Panc1 (cell line): Measurements from ENCODE around the gene PSMB8. TPM values are rescaled to one million over a fixed set of nuclear protein-coding genes. Genes with fewer than 3 reads are reported as not detected.

Experiments used
- ATAC-seq: fragments of 200-7000 bp; cut with Tn5 transposase; 2 replicates; pipeline ENCODE4 v1.9.1; 2020; ENCODE audit warnings: mild to moderate bottlenecking, moderate library complexity
- BruUV-seq: library from RNA; stranded (reverse); fragments of 400-500 nt; replicated peaks from 2 replicates; lab custom pipeline; 2021; lab: Mats Ljungman, UMichigan
- CTCF ChIA-PET: fragments of 300-600 bp; sonication (Branson Sonifier 250); formaldehyde crosslinking; loops from one replicate; lab custom pipeline; 2022; ENCODE audit warnings: antibody characterized with exemption; lab: Charles Lee
- POLR2A ChIA-PET: fragments of 300-600 bp; sonication (Branson Sonifier 250); formaldehyde crosslinking; loops from one replicate; lab custom pipeline; 2022; ENCODE audit warnings: antibody characterized with exemption; lab: Charles Lee
- DNase-seq: peaks from one replicate; pipeline ENCODE4 v3.0.0-alpha.2; 2010; ENCODE audit warnings: low read depth, low spot score
- H3K27ac ChIP-seq: 2 replicates; pipeline ENCODE4 v1.5.1; 2011; ENCODE audit warnings: mild to moderate bottlenecking, low read length, inconsistent platforms
- H3K27me3 ChIP-seq: fragments of 200-500 bp; sonication (Bioruptor generic); 2 replicates; pipeline ENCODE4 v1.6.0; 2014; ENCODE audit warnings: low read length, inconsistent platforms; ENCODE audit not compliant: control insufficient read depth, insufficient read depth
- H3K36me3 ChIP-seq: fragments of 200-500 bp; sonication (Bioruptor generic); 2 replicates; pipeline ENCODE4 v1.5.1; 2014; ENCODE audit warnings: inconsistent platforms, mild to moderate bottlenecking, low read length, moderate library complexity; ENCODE audit not compliant: control insufficient read depth, insufficient read depth
- H3K4me1 ChIP-seq: 2 replicates; pipeline ENCODE4 v1.5.1; 2011; ENCODE audit warnings: inconsistent platforms, mild to moderate bottlenecking, low read length, moderate library complexity; ENCODE audit not compliant: control insufficient read depth, insufficient read depth
- H3K4me3 ChIP-seq, 2 experiments: 2 replicates each; pipeline ENCODE4 v1.5.1; 2011 to 2012; ENCODE audit warnings: low read depth in 2 of 2, low read length in 2 of 2, mild to moderate bottlenecking in 2 of 2, inconsistent platforms in 1 of 2, moderate library complexity in 1 of 2
- H3K9me3 ChIP-seq: fragments of 200-500 bp; sonication (Bioruptor generic); 2 replicates; pipeline ENCODE4 v1.5.1; 2014; ENCODE audit warnings: low read depth, mild to moderate bottlenecking, inconsistent platforms, low read length, moderate library complexity; ENCODE audit not compliant: control insufficient read depth, insufficient read depth
- CTCF ChIP-seq: fragments of 450-650 bp; IDR thresholded peaks from 2 replicates; pipeline ENCODE4 v1.5.1; 2017; ENCODE audit warnings: mild to moderate bottlenecking
- POLR2AphosphoS5 ChIP-seq: IDR thresholded peaks from 2 replicates; pipeline ENCODE4 v1.6.1; 2012; ENCODE audit warnings: mild to moderate bottlenecking, low read depth, low read length, moderate library complexity
- REST ChIP-seq, 2 experiments: IDR thresholded peaks; 2 replicates each; pipeline ENCODE4 v1.6.1; 2011 to 2012; ENCODE audit warnings: low read depth in 2 of 2, control low read depth in 1 of 2, low read length in 1 of 2, mild to moderate bottlenecking in 1 of 2, moderate library complexity in 1 of 2; ENCODE audit not compliant: insufficient read depth in 1 of 2
- SIN3A ChIP-seq: IDR thresholded peaks from 2 replicates; pipeline ENCODE4 v1.6.1; 2012; ENCODE audit warnings: low read depth, mild to moderate bottlenecking, low read length, moderate library complexity, borderline replicate concordance; ENCODE audit not compliant: insufficient read depth
- TCF7L2 ChIP-seq: IDR thresholded peaks from 2 replicates; pipeline ENCODE4 v1.6.1; 2011; ENCODE audit warnings: mild to moderate bottlenecking, low read depth, low read length, inconsistent platforms
- in situ Hi-C: cut with HindIII; loops from 2 replicates; pipeline ENCODE4 v1.10.0; 2016; ENCODE audit warnings: low sequenced_read_pairs, low pct_unique_long_range_greater_than_20kb
- intact Hi-C: fragments of 100-400 bp; cut with micrococcal nuclease; formaldehyde crosslinking; loops from one replicate; pipeline ENCODE4 v1.10.0; 2022; ENCODE audit not compliant: unreplicated experiment
- total RNA-seq: library from RNA; stranded (reverse); gene quantifications from one replicate; pipeline ENCODE4 v1.2.1, GENCODE V29; 2021; ENCODE audit not compliant: unreplicated experiment

The PSMB8 gene
- total RNA-seq, 1 experiment from 2014 or later: 43.8 TPM

GRCh38 chr6:32836873-32837272 lies 7.0 kb downstream of the PSMB8 start:
- intact Hi-C loops (no loop called here), in situ Hi-C loops (no loop called here)
- no TSS peak for BruUV-seq
- TF ChIP-seq POLR2AphosphoS5: no peak
- no peak for TF ChIP-seq REST (IDR thresholded peaks at IDR 0.05; ENCODE audit: insufficient read depth in 1 of 2, low read depth in 2 of 2, low read length in 1 of 2)
- no peak for TF ChIP-seq SIN3A
- no peak for TF ChIP-seq TCF7L2
- TF ChIP-seq CTCF: no peak
- Histone ChIP-seq H3K9me3 (no peaks in the 10 kb centered on the region), H3K4me3 (no peak overlapping the region), H3K27ac (peak overlapping the region; percentile 89; the same call in 1 of the 2 replicates), H3K4me1 (peaks cover 7% of the 10 kb centered on the region; the same call in 1 of the 2 replicates), H3K27me3 (no peaks in the 10 kb centered on the region), H3K36me3 (peaks cover 2% of the 10 kb centered on the region; the same call in 1 of the 2 replicates)
- POLR2A ChIA-PET: no interaction called here
- no peak for ATAC-seq
- CTCF ChIA-PET: no interaction called here
- DNase-seq: no peak

- ChIA-PET POLR2A (no interaction called here), CTCF (no interaction called here)
- Histone ChIP-seq H3K4me1 (peaks cover 7% of the 10 kb centered on the region; the same call in 1 of the 2 replicates), H3K4me3 (no peak overlapping the region), H3K9me3 (no peaks in the 10 kb centered on the region), H3K36me3 (peaks cover 2% of the 10 kb centered on the region; the same call in 1 of the 2 replicates), H3K27ac (no peak overlapping the region), H3K27me3 (no peaks in the 10 kb centered on the region)
- TF ChIP-seq TCF7L2 (no peak), CTCF (no peak), SIN3A (no peak), POLR2AphosphoS5 (no peak)
- DNase-seq: no peak
- in situ Hi-C loops: no loop called here
- no peak for ATAC-seq
- intact Hi-C loops: no loop called here
- no TSS peak for BruUV-seq
Observed at GRCh38 chr6:32835167-32835893, 8.5 kb downstream of the PSMB8 start.
